GM13976 (cell line): ENCODE results near the gene AHSG.
"Not testable (repeated sequence)": the region's sequence is repeated elsewhere in the genome, so short reads cannot be mapped to it uniquely, and the experiment has no call there.

Experiments
- DNase-seq: peaks from one replicate; pipeline ENCODE4 v3.0.0; 2012; ENCODE audit warnings: low spot score
- CTCF ChIP-seq: IDR thresholded peaks from 2 replicates; pipeline ENCODE4 v1.5.1; 2012; ENCODE audit warnings: borderline replicate concordance, mild to moderate bottlenecking; ENCODE audit not compliant: insufficient read depth; ENCODE audit errors: extremely low read depth, missing control alignments, control extremely low read depth
- in situ Hi-C: fragments of 300-500 bp; cut with MboI; formaldehyde crosslinking; loops from one replicate; pipeline ENCODE4 v1.12.0; 2022; ENCODE audit warnings: low sequenced_read_pairs, mixed read lengths, inconsistent platforms; ENCODE audit not compliant: unreplicated experiment

The AHSG gene

DNA sequence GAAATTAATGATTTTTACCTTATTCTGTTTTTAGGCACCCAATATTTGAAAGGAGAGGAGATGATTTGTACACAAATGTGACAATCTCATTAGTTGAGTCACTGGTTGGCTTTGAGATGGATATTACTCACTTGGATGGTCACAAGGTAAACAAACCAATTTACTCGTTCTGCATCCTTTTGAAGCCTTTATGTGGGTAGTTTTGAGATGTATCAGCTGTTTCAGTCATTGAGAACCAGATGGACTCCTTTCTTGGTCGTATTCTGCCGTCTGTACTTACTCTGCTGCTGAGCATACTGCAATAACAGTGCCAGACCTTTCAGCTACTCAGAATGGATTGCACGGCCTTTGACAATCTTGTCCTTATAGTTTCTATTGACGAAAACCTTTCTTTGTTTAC, 29.0 kb upstream of the AHSG start:
- in situ Hi-C loops: no loop called here
- DNase-seq: no peak
- no peak for TF ChIP-seq CTCF

- DNase-seq, in situ Hi-C loops: not testable (repeated sequence)
Measured at GRCh38 chr3:186586245-186586644, 26.6 kb upstream of the AHSG start.

DNA sequence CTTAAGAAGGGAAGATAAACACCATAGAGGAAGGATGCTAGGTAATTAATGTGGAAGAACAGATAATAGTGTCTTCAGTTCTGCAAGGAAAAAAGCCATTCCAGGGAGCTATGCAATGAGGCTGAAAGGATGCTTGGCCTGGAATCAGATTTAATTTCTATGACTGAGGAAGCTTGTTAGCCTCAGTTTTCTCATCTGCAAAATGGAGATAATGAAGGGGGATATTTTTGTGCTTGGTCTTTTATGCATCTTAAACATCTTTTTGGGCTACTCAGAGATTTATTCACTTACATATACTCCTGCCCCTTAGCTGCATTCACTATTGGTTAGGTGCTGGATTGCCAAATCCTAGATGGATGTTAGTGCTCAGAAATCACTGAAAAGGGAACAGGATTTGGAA, 25.7 kb upstream of the AHSG start:
- no peak for TF ChIP-seq CTCF
- DNase-seq: no peak
- in situ Hi-C loops: no loop called here

- no peak for DNase-seq
- in situ Hi-C loops: no loop called here
- TF ChIP-seq CTCF: no peak
Measured at GRCh38 chr3:186588632-186589031, 24.2 kb upstream of the AHSG start.

DNA sequence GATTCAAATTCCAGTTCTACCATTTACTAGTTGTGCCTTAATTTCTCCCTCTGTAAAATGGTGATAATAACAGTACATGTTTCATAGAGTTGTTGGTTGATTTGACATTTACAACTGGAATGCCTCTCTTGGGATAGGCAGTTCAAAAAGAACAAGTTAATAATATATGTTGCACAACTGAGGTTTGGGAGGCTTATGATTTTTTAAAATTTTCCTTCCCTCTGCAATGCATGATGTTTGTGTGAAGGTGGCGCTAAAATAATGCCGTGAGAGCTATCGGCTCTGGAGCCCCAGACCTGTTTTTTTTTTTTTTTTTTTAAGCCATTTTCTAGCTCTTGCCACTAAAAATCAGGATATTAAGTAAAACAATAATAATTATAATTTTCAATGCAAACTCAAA, 23.7 kb upstream of the AHSG start:
- in situ Hi-C loops: no loop called here

DNA sequence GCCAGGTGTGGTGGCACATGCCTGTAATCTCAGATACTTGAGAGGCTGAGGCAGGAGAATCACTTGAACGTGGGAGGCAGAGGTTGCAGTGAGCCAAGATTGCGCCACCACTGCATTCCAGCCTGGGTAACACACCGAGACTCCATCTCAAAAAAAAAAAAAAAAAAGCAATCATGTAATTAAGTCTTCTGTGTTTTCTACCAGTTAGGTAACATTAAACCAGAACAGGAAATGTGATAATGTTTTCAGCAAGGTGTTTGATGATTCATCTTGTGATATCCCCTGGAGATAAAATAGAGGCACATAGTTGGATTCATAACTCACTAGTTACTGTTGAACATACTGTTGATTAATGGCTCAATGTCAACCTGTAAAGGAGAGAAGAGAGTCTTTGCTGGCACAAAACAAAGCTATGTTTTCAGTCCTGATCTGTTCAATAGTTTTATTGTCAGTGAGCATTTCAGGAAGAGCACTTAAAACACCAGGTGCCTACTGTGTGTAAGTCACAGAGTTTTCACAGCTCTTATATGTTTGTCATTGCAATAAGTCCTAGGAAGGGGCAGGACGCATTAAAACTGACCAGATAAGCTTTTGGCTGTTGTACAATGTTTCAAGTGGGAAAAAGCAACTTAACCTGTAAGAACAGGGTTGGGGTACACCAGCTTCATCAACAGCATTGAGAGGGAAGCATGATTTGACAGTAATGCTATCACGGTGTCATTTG, 22.8 kb upstream of the AHSG start:
- TF ChIP-seq CTCF: no peak
- in situ Hi-C loops: no loop called here
- no peak for DNase-seq

More for the DNA sequence above, 23.7 kb upstream of the AHSG start:
- no peak for DNase-seq
- TF ChIP-seq CTCF: peak; percentile 8

- no peak for DNase-seq
- in situ Hi-C loops: no loop called here
Measured at GRCh38 chr3:186590580-186591295, 22.1 kb upstream of the AHSG start.

More at GRCh38 chr3:186590580-186591295, 22.1 kb upstream of the AHSG start:
- TF ChIP-seq CTCF: no peak
